GM21786 (cell line): Measurements from ENCODE around the gene TP53BP2.
"Not testable (repeated sequence)": the region's sequence is repeated elsewhere in the genome, so short reads cannot be mapped to it uniquely, and the experiment has no call there.

ENCODE experiments used
- ATAC-seq: cut with Tn5 transposase; IDR thresholded peaks from one replicate; pipeline ENCODE4 v1.9.1; 2021; ENCODE audit not compliant: unreplicated experiment

TP53BP2 gene

GRCh38 chr1:223856386-223856785, 10.6 kb upstream of the TP53BP2 start:
- no peak for ATAC-seq

GRCh38 chr1:223853748-223854147, 8.0 kb upstream of the TP53BP2 start:
- ATAC-seq: no peak

- ATAC-seq: no peak
Observed at GRCh38 chr1:223853275-223853674, 7.5 kb upstream of the TP53BP2 start.

GRCh38 chr1:223852337-223852736, 6.6 kb upstream of the TP53BP2 start:
- ATAC-seq: no peak

GRCh38 chr1:223849352-223850254, 3.9 kb upstream of the TP53BP2 start:
- ATAC-seq: no peak

GRCh38 chr1:223848536-223848935, 2.8 kb upstream of the TP53BP2 start:
- no peak for ATAC-seq

- ATAC-seq: no peak
Observed at GRCh38 chr1:223847781-223848345, 2.1 kb upstream of the TP53BP2 start.

- peak; percentile 16 for ATAC-seq
Observed at GRCh38 chr1:223845037-223845809, 524 bp downstream of the TP53BP2 start.

GRCh38 chr1:223844787-223845036, 1.0 kb downstream of the TP53BP2 start:
- no peak for ATAC-seq

GRCh38 chr1:223843934-223844786, 1.6 kb downstream of the TP53BP2 start:
- ATAC-seq: no peak

GRCh38 chr1:223842784-223843183, 3.0 kb downstream of the TP53BP2 start:
- no peak for ATAC-seq

- ATAC-seq: not testable (repeated sequence)
Observed at GRCh38 chr1:223841977-223842623, 3.6 kb downstream of the TP53BP2 start.

- ATAC-seq: no peak
Observed at GRCh38 chr1:223840254-223840653, 5.5 kb downstream of the TP53BP2 start.

- ATAC-seq: no peak
Observed at GRCh38 chr1:223838125-223838854, 7.5 kb downstream of the TP53BP2 start.

GRCh38 chr1:223837687-223838086, 8.1 kb downstream of the TP53BP2 start:
- ATAC-seq: no peak

GRCh38 chr1:223837206-223837605, 8.5 kb downstream of the TP53BP2 start:
- ATAC-seq: no peak

- no peak for ATAC-seq
Observed at GRCh38 chr1:223836586-223836985, 9.2 kb downstream of the TP53BP2 start.

- ATAC-seq: no peak
Observed at GRCh38 chr1:223835754-223836153, 10.0 kb downstream of the TP53BP2 start.

- no peak for ATAC-seq
Observed at GRCh38 chr1:223834660-223835263, 11.0 kb downstream of the TP53BP2 start.
